ENCODE data around the gene CDKN2B-AS1.

Gene CDKN2B-AS1

DNA sequence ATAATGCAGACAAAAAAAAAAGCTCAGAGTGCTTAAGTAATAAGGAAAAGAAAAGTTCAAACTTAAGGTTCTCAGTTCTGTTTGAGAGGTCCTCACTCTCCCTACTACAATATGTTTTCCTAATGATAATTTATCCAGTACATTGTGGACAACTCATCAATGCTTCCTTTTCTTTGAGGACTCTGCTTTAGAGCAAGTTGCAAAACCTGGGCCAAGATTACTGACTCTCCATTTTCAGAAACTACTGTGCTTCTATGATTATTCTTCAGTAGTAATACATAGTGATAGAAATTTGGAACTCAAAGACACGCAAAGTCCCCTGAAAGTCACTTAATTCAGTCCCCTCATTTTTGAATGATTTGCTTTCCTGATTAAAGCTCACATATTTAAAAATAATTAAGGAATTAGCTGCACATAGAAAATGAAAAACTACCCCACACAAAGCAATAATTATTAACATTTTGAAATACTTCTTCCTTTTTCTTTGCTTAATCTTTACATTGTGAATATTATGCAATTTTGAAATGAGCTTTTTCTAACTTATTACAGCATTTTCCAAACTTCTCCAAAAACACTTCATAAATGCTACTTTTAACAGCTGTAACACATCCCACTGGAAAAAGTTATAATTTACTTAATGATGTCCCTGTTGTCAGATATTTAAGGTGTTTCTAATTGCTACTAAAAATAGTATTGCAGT, 11.6 kb upstream of the CDKN2B-AS1 start:
- DNase-seq, result no peak

DNA sequence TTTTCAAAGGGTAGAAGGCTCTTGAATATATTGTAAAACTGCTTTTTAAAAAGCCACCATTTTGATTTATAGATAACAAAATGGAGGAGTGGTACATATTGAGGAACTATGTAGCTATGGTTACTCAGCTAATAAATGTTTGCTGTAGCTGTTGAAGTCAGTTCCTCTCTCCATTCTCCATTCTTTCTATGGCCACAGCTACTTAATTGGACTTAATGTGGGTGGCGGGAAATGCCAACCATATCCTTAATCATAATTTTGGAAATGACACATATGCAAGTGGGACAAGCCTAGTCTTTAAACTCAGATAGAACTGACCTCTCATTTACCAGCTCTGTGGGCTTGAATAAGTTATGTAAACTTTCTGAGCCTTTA, 11.0 kb upstream of the CDKN2B-AS1 start:
- DNase-seq, result no peak

DNA sequence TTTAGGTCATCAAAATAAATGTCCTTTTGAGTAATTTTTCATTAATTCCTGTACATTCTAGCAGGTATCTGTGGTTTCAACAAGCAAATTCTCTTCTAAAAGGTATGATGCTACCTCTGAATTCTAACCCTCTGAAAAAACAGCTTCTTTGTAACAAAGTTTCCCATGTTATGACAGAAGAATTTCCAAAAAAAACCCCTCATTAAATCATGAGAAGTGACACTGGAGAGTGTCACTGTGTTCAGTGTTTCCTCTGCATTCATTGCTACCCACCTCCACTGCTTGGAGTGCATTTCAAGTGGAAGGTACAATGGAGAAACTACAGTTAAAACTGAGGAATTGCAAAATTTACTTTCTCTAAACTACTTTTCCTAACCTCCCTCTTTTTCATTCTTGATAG, 10.5 kb upstream of the CDKN2B-AS1 start:
- no peak for DNase-seq

DNA sequence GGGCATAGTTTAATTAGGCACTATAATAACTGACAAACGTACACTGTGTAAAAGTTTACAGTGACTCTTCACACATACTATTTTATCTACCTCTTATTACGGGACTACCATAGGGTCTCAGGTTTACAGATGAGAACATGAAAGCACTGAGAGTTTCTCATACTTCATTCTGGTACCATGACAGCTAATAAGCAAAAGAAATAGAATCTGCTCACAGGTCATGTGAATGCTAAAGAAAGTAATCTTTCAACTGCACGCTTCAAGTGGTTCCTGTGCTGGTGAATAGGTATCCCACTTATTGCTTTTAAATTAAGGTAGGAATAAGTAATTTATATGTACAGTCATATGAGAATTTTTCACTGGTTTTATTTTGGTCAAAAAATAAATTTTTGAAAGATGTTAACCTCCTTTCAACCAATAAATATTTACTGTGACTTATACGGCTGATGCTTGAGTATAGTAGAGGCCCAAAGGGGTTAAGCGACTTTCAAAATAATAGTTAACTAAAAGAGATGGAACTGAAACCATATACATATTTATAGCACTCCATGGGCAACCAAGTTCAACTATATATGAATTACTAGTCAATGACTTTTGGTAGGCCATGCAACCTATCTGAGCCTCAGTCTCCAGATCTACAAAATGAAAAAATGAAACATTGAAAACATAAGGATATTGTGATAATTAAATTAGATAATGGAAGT, 8.5 kb upstream of the CDKN2B-AS1 start:
- no peak for DNase-seq

DNA sequence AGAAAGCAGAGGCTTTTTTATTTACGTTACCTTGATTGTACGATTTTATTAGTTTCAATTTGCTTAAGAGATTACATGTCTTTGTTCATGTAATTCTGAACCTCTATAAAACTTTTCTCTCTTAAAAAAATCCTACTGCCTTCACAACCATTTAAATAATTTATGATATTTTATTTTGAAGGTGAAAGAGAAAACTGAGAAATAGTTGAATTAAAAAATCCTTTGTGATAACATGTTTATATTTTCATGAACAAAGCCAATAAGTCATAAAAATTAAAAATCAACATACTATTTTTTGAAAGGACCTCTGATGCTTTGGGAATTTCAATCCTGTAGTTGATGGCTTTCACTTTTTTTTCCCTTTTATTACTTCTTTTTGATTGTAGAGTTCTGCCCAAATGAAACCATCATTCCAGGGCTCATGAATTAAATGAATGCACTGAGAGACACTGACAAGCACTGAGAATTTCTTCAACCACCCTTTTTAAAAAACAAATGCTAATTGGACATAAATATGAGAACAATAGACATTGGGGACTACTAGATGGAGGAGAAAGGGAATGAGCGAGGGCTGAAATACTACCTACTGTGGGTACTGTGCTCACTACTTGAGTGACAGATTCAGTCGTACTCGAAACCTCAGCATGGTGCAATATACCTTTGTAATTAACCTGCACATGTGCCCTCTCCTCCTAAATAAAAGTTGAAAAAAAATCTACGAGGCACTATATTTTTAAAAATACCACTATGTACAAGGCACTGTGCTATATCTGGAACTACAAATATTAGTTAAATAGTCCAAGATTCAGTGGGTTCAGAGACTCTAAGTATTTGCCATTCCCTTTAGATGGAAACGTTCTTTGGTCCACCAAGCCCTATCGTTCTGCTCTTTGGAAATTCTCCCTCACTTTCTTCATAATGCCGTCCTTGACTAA, 6.3 kb upstream of the CDKN2B-AS1 start:
- no peak for DNase-seq

DNA sequence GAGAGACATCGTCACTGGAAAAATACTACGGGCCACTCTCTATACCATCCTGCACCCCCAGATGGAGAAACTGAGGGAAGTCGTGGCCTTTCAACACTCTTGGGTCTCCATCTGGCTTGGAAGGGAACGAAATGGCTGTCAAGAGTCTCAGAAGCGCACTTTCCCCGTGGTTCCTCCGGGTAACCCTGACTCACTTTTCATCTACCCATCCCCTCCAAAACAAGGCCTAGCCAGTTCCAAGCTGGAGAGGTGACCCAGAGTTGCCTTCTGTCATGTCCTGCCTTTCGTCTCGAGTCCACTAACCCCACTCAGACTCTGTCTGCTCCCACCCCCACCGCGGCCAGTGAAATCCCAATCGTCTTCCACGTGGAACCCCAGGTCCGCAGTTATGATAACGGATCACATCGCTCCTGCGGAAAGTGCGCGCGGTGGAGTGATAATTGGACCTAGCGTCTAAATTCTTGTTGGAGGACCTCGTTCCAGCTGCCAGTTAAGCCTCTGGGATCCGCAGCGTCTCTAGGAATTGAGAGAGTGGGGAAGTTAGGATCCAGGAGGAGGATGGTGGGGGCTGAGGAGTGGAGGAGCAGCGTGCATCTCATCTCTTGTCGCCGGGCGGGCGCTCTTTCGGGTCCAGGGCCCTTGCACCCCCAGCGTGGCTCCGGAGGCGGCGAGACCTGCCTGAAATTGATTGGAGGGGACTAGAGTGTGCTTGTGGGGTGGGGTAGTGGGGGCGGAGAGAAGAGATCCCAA, 5.0 kb upstream of the CDKN2B-AS1 start:
- no peak for DNase-seq

DNA sequence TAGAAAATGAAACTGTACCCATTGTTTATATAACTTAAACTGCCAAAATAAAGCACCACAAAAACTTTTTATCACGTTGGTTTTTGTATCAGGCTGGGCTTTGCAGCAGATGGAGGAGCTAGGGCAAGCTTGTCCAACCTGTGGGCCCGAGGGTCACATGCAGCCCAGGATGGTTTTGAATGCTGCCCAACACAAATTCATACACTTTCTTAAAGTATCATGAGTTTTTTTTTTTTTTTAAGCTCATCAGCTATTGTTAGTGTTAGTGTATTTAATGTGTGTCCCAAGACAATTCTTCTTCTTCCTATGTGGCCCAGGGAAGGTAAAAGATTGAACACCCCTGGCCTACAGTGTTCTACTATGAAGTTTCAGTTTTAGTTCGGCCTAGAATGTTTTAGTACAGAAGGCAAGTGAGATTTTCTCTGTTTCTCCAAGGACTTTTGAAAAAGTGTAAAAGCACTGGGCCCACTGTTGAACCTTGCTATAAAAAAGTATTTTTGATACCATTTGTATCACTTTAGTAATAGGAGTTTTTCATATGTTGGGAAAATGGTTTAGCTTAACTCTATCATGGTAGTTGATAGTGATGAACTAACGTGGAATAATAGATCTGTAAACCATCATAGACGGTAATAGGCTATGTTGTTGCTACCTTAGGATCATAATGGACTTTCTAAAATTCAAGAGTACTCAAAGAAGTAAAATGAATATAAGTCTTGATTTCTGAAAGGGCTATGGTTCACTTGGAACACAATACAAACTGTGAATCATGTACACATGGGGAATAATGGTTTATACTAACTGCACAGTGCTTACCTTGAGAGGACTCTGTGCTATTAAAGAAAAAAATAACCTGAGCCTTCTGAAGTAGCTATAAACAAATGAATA, 3.3 kb upstream of the CDKN2B-AS1 start:
- DNase-seq, result no peak

DNA sequence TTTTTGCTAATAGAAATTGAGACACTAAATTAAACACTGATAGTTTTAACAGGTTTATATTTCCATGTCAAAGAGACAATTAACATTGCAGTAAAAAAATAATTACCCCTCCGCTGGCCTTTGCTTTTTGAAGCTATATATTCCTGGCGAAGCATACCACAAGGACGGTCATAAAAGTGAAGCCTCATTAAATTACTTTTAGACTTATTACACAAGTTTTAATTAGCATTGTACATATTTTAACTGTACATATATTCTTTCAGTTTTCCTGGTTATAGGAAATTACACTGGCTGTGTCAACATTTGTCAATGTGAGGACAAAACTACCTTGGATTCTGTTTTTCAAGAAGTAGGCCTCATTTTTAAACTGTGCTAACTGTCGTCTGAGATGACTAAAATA, 1.6 kb upstream of the CDKN2B-AS1 start:
- no peak for DNase-seq

DNA sequence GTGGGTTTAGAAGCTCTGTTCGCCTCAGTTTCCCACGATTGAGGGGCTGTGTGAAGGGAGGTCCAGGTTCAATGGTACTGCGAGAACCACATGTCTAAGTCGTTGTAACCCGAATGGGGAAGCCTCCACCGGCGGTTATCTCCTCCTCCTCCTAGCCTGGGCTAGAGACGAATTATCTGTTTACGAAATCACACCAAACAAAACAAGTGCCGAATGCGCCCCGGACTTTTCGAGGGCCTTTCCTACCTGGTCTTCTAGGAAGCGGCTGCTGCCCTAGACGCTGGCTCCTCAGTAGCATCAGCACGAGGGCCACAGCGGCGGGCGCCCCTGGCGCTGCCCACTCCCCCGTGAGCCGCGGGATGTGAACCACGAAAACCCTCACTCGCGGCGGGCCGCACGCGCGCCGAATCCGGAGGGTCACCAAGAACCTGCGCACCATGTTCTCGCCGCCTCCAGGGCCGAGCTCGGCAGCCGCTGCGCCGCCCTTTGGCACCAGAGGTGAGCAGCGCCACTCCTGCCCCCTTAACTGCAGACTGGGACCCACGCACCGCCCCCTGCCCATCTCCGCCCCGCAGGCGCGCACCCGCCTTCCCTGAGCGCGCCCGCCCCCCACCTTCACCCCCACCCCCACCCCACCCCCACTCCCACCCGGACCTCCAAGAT, 567 bp upstream of the CDKN2B-AS1 start, which contains the start of gene CDKN2A:
TSS of gene CDKN2A (minus strand) at position 500 of the 663 bp plus-strand sequence.
- no peak for DNase-seq

DNA sequence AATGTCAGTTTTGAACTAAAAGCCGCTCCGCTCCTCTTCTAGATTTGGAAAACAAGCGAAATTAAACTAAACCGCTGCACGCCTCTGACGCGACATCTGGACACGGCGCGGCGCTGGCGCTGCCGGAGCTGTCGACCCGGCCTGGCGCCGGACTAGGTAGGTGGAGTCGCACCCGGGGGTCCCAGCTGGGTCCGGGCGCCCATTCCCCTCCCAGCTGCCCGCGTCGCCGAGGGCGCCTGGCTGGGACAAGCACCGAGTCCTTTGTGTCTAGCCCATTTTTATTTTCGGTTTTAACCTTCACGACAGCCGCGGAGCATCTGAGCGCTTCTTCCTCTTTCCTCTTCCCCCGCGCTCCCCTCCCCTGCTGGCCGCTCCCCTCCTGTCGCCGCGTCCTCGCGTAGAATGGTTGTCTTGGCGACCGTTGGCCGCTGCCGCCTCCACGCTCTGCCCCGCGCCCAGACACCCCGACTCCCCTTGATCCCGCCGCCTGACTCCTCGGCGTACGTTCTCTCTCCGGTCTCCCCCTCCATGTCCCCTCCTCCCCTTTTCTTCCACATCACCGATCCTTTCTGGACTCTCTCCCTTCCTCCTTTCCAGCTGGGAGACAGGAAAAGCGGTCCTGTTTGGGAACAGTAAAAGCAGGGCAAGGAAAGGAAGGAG, 545 bp downstream of the CDKN2B-AS1 start:
- no peak for DNase-seq

DNA sequence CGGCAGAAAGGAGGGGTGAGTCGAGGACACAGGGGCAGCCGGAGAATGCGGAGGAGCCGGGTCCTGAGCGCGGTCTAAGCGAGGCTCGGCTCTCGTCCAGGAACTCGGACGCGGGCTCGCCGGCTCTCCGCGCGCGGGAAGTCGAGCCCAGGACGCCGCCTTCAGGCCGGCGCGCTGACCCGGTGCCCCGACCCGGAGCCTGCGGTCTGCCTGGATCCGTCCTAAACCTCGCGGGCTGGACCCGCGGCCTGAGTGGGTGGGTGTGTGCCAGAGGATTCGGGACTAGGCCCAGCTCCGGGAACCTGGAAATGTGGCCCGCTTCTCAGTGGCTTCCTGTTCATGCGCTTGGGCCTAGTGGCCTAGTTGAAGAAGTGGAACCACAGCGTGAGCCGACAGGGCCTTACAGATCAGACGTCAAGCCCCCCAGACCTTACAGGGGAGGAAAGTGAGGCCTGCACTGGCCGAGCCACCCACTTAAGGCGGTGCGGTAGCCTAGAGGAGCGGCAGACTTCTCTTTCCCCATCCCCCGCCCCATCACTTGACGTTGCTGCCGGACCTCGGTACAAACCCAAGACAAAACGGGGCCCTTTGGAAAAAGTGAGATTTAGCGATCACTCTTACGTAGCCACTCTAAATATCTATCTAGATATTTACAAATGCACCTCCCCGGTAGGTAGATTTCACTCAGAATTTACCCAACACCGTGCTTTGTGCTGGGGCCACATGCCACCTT, 1.2 kb downstream of the CDKN2B-AS1 start:
- no peak for DNase-seq

DNA sequence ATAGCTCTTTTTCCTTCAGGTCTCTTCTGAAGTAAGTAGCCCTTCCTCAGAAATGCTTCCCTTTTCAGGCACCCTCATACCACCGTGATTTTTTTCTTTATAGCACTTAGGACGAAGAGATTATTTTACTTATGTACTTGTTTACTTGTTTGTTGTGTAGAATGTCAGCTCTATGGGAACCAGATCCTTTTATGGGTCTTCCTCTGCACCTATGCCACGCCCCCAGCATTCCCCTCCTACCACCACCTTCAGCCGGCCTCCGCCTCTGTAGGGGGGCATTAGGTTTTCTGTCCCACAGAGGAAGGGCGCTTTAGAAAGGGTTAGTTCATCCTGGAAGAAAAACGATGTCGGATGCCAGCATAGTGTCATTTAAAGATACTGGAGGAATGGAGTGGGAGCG, 1.8 kb downstream of the CDKN2B-AS1 start:
- no peak for DNase-seq

DNA sequence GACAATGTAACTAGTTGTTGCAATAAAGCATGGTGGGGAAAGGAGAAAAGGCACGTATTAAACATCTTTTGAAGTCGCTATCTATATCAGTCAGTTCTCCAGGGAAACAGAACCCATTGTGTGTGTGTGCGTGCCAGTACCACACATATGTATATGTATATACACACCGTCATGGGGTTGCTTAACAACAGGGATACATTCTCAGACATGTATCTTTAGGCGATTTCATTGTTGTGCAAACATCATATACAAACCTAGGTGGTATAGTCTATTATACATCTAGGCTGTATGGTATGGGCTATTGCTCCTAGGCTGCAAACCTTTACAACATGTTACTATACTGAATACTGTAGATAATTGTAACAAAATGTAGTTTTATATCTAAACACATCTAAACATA, 2.3 kb downstream of the CDKN2B-AS1 start:
- DNase-seq, result no peak

DNA sequence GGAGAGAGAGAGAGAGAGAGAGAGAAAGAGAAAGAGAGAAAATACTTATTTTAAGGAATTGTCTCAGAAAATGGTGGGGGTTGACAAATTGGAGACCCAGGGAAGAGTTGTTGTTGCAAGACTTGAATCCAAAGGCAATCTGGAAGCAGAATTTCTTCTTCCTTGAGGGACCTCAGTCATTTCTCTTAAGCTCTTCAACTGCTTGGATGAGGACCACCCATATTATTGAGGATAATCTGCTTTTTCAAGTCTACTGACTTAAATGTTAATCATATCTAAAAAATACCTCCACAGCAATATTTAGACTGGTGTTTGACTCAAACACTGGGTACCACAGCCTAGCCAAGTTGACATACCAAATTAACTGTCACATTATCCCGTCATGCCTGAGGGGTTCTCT, 2.9 kb downstream of the CDKN2B-AS1 start:
- DNase-seq, result no peak

DNA sequence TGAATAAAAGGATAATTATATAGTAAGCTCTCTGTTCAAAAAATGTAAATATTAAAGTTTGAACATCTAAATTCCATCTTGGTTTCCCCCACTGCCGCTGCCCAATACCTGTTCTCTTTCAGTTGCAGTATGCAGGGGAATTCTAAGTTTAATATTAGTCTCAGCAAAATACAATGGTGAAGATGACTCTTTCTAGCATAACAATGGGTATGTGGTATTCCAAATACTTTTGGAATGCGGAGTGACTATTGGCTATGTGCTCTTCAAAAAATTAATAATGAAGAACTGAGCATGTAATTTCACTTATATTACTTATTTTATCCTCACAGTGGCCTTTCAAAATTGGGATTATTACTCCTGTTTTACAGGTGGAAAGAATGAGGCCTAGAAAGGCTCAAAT, 3.4 kb downstream of the CDKN2B-AS1 start:
- DNase-seq, result no peak

DNA sequence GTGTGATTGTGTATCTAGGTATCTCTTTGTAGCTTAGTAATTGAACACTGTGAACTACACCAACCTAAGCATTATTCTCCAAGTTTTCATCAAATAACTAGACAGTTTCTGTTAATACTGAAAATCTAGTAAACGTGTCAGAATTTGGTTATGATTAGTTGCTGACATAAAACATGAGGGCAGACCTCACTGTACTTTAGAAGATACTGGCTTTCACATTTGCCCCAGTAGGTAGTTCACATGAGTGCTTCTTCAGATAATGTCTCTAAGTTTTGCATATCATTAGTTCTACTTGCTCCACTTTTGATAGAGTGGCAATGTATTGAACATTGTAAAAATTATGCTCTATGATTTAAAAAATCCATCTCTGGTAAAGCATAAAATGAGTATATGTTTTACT, 7.4 kb downstream of the CDKN2B-AS1 start:
- DNase-seq, result no peak

DNA sequence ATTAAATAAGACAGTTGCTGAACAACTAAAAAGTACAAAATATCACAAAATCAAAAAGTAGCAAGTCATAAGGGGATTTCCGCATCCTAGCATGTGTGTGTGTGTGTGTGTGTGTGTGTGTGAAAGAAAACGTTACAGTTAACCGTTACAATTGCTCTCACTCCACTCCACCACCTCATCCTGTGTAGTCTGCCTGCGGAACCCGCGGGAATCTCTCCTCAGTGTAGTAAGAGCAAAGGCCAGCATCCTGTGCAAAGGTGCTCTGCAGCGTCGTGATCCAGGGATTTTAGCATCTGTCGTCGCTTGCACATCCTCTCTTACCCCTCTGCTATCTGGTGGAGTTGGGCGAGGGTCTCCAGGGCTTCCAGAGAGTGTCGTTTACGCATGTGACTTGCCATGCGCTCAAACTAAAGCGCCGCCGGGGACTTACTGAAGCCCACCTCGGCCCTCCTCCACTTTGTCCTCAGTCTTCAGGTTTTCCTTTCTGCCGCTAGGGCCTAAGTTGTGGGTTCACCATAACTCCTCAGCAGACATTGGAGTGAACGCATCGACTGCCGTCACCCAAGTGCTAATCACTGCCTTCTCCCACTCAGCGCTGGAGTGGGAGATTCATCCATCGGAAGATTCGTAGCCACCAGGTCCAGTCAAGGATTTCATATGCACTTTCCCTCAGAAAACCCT, 10.6 kb downstream of the CDKN2B-AS1 start:
- DNase-seq, result no peak

DNA sequence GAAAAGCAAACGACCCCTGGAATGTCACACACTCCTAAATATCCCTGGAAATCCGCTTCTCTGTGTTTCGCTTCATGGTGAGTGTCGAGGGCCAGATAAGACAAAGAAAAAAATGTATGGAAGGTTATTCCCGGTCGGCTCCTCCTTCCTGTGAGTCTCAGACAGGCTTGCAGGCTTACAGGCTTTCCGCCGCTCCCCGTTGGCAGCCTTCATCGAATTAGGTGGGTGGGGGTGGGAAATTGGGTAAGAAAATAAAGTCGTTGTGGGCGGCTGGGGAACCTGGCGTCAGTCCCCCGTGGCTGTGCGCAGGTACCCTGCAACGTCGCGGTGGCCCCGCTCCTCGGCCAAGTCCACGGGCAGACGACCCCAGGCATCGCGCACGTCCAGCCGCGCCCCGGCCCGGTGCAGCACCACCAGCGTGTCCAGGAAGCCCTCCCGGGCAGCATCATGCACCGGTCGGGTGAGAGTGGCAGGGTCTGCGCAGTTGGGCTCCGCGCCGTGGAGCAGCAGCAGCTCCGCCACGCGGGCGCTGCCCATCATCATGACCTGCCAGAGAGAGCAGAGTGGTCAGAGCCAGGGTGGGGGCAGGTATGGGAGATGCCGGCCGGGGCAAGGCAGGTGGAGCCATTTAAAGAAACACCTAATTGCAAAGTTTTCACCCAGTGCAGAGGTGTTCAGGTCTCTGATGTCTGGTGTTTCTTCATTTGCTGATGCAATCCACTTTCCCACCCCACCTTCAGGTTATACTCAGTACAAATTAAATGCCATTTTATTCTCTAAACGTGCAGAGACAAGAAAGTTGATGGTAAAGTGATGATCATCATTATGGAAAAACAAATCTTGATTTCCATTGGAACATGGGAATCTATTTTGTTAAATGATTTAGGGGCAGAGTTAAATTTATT, 11.4 kb downstream of the CDKN2B-AS1 start:
- no peak for DNase-seq

Data from cerebellar nuclear complex (tissue), 1 donor.